ENCODE results near the gene KCNQ1OT1. TPM values are rescaled to one million over a fixed set of nuclear protein-coding genes. Genes with fewer than 3 reads are reported as not detected.

Gene KCNQ1OT1
- total RNA-seq, 1 donor from 2014 or later = 3.9 TPM

DNA sequence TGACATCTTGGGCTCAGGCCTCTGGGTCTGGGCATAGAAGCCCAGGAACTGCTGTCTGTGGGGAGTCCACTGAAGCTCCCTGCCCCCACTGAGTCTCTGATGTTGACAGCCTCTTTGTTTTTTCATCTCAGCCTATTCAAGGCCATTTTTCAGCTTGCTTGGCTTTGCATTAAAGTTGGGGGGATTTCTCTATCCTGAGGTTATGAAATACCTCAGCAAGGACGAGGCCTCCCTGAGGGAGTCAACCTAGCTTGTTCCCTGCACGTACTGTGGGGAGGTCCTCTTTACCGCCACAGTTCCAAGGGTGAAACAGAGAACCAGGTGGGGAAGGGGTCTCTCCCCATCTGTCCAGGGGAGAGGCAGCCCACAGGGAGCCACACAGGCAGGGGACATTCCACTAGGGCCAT is 8.4 kb downstream of the KCNQ1OT1 start:
- DNase-seq (ENCODE audit: extremely low spot score, unreplicated experiment) = no peak
- TF ChIP-seq, protein P1, sequence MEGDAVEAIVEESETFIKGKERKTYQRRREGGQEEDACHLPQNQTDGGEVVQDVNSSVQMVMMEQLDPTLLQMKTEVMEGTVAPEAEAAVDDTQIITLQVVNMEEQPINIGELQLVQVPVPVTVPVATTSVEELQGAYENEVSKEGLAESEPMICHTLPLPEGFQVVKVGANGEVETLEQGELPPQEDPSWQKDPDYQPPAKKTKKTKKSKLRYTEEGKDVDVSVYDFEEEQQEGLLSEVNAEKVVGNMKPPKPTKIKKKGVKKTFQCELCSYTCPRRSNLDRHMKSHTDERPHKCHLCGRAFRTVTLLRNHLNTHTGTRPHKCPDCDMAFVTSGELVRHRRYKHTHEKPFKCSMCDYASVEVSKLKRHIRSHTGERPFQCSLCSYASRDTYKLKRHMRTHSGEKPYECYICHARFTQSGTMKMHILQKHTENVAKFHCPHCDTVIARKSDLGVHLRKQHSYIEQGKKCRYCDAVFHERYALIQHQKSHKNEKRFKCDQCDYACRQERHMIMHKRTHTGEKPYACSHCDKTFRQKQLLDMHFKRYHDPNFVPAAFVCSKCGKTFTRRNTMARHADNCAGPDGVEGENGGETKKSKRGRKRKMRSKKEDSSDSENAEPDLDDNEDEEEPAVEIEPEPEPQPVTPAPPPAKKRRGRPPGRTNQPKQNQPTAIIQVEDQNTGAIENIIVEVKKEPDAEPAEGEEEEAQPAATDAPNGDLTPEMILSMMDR (IDR thresholded peaks at IDR 0.05) = no peak

DNA sequence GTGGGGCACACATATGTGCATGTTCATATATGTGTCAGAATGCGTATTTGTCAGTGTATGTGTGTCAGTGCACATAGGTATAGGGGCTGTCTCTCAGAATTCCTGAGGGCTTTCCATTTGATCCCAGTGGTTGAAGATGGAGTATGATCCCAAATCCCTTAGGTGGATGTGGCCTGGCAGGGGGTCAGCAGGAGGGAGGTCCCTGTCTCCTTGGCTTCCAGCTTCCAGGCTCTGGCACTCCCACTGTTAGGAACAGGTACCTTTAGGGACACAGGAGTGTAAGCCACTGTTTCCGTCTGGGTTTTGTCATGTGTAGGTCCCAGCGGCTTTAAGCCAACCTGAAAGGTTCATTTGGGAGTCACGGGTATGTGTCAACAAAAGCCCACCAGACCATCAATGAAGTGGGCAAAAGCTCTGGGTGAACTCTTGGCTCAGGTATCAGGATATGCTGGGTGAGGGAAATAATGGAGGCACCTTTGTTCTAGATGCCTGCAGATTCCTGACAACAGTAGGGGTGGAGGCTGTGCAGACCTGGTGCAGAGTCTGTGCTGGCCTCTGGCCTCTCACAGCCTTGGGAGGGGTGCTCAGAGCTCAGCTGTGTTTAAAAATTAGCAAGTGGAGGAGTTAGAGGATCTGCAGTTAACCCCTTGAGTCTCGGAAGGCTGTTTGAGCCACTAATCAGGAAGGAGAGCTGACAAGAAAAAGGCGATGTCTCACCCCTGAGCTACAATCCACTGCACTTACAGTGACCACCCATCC is 9.0 kb downstream of the KCNQ1OT1 start:
- TF ChIP-seq, protein P1 (IDR thresholded peaks at IDR 0.05) = no peak
- H3K36me3 Mint-ChIP-seq (ENCODE audit: unreplicated experiment) = no peaks in the 10 kb centered on the region
- DNase-seq (ENCODE audit: extremely low spot score, unreplicated experiment) = no peak
- no peak overlapping the region for H3K27ac Mint-ChIP-seq (ENCODE audit: unreplicated experiment)
- H3K4me3 Mint-ChIP-seq (ENCODE audit: unreplicated experiment) = no peak overlapping the region
- H3K4me1 Mint-ChIP-seq (ENCODE audit: unreplicated experiment) = peaks cover 24% of the 10 kb centered on the region
- no peaks in the 10 kb centered on the region for H3K9me3 Mint-ChIP-seq (ENCODE audit: unreplicated experiment)
- no peaks in the 10 kb centered on the region for H3K27me3 Mint-ChIP-seq (ENCODE audit: unreplicated experiment)

More for the DNA sequence above, 8.4 kb downstream of the KCNQ1OT1 start:
- Mint-ChIP-seq H3K27ac (ENCODE audit: unreplicated experiment) (no peak overlapping the region), H3K4me1 (ENCODE audit: unreplicated experiment) (peaks cover 26% of the 10 kb centered on the region), H3K4me3 (ENCODE audit: unreplicated experiment) (no peak overlapping the region), H3K36me3 (ENCODE audit: unreplicated experiment) (no peaks in the 10 kb centered on the region), H3K27me3 (ENCODE audit: unreplicated experiment) (no peaks in the 10 kb centered on the region), H3K9me3 (ENCODE audit: unreplicated experiment) (no peaks in the 10 kb centered on the region)

DNA sequence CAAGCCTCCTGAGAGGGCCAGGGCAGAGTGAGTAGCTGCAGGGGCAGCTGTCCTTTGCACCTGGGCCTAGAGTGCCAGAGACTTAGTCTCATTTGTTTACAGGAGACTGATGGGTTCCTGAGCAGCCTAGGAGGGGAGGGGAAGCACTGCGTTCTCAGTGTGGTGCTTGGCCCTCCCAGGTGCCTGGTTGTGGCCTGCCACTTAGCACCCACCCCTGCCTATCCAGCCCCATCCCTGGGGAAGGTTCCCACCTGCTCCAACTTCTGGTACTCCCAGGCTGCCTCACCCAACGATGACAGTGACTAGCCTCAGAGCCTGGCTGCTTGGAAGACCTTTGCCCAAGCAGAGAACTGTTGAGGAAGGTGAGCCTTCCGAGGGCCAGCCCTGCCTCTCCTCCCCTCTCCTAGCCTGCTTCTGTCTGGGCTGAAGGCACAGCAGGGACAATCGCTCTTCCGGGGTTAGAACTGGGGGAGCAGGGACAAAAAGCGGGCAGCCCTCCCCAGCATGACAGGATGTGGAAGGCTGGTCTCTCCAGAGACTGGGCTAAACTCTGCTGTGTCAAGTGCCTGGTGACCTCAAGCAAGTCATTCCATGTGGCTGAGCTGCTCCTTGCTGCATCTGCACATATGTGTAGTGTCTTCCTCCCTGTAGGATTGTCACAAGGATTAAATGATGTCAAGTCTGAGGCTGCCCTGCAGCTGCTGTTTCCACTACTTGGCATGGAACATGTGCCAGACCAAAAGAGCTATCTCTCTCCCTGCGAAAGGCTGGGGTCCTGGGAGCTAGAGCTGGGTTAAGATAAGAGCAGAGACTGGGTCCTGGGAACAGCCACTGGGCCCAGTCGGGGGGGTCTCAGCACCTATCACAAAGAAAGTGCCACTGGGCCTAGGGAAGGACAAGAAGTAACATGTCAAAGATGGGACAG is 9.9 kb downstream of the KCNQ1OT1 start:
- DNase-seq (ENCODE audit: extremely low spot score, unreplicated experiment) = no peak
- H3K4me3 Mint-ChIP-seq (ENCODE audit: unreplicated experiment) = no peak overlapping the region
- H3K9me3 Mint-ChIP-seq (ENCODE audit: unreplicated experiment) = no peaks in the 10 kb centered on the region
- TF ChIP-seq, protein P1 (IDR thresholded peaks at IDR 0.05) = no peak
- H3K4me1 Mint-ChIP-seq (ENCODE audit: unreplicated experiment) = peaks cover 17% of the 10 kb centered on the region
- no peaks in the 10 kb centered on the region for H3K36me3 Mint-ChIP-seq (ENCODE audit: unreplicated experiment)
- no peaks in the 10 kb centered on the region for H3K27me3 Mint-ChIP-seq (ENCODE audit: unreplicated experiment)
- H3K27ac Mint-ChIP-seq (ENCODE audit: unreplicated experiment) = no peak overlapping the region

DNA sequence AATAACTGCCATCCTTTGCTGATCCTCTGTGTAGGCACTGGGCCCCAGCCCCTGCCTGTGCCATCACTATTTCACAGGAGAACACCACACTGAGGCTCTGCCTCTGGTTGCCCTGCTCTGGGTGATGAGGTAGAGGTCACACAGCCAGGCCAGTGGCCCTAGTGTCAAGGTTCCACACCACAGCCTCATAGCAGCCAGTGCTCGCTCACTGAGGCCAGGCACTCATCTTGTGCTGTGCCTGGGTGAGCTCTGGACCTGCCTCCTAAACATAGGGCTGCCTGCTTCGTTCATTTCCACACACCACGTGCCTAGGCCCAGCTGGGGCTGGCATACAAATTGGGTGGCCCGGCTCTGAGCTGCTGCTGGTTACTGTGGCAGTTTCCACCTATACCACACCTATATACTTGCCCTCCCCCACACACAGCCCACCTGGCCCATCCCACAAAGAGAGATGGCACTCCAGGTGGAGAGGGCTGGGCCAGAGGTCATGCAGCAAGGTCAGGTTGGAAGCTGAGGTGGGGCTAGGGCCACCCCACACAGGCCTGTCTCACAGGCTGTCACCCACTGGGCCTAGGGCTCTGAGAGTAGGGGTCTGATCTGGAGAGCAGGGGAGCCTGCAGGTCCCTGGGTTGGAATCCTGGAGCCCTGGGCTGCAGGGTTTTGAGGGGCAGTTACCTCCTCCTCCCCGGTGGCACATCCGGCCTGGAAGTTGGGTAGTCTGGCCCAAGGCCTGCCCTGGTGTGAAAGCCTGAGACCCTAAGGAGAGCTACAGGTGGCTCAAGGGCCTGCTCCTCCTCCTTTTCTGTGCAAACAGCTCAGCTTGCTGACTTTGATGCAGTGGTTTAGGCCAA is 11.2 kb downstream of the KCNQ1OT1 start:
- no peak for DNase-seq (ENCODE audit: extremely low spot score, unreplicated experiment)
- TF ChIP-seq, protein P1 (IDR thresholded peaks at IDR 0.05) = no peak
- Mint-ChIP-seq H3K27ac (ENCODE audit: unreplicated experiment) (no peak overlapping the region), H3K4me3 (ENCODE audit: unreplicated experiment) (no peak overlapping the region), H3K9me3 (ENCODE audit: unreplicated experiment) (no peaks in the 10 kb centered on the region), H3K27me3 (ENCODE audit: unreplicated experiment) (no peaks in the 10 kb centered on the region), H3K36me3 (ENCODE audit: unreplicated experiment) (no peaks in the 10 kb centered on the region), H3K4me1 (ENCODE audit: unreplicated experiment) (peaks cover 10% of the 10 kb centered on the region)

Measured in osteocyte (in vitro differentiated cells).